Erythroblast (primary cell): ENCODE measurements around the gene FLT4.

Experiments used
- DNase-seq, 2 experiments: peaks; one replicate each; lab custom pipeline; 2025; lab: John Stamatoyannopoulos, UW
- GATA1 ChIP-seq: IDR thresholded peaks from 2 replicates; pipeline ENCODE4 v1.6.1; 2011; ENCODE audit warnings: low read depth, mild to moderate bottlenecking, control low read depth, low read length, moderate library complexity
- POLR2A ChIP-seq: IDR thresholded peaks from 2 replicates; pipeline ENCODE4 v1.6.1; 2011; ENCODE audit warnings: mild to moderate bottlenecking, low read length

Gene FLT4

GRCh38 chr5:180631549-180632383 is 17.6 kb downstream of the FLT4 start:
- DNase-seq, result no peak
- no peak for TF ChIP-seq GATA1
- TF ChIP-seq POLR2A, result no peak

DNA sequence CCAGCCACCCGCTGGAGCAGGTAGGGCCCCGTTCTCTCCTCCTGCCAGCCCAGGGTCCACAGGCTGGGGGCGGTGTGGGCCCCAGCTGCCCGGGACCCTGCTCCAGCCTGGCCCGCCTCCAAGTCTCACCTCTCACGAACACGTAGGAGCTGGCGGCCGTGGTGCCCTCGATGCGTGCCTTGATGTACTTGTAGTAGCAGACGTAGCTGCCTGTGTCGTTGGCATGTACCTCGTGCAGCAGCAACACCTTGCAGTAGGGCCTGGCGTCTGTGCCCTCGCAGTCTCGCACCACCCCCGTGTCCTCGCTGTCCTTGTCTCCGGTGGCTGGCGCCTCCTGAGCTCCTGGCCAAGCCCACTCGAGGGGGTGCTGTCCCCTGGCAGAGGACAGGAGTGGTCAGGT is 19.0 kb downstream of the FLT4 start:
- TF ChIP-seq POLR2A (no peak), GATA1 (no peak)

GRCh38 chr5:180629831-180630382 is 19.5 kb downstream of the FLT4 start:
- TF ChIP-seq GATA1 (no peak), POLR2A (no peak)

More for the DNA sequence above, 19.0 kb downstream of the FLT4 start:
- no peak for DNase-seq

DNA sequence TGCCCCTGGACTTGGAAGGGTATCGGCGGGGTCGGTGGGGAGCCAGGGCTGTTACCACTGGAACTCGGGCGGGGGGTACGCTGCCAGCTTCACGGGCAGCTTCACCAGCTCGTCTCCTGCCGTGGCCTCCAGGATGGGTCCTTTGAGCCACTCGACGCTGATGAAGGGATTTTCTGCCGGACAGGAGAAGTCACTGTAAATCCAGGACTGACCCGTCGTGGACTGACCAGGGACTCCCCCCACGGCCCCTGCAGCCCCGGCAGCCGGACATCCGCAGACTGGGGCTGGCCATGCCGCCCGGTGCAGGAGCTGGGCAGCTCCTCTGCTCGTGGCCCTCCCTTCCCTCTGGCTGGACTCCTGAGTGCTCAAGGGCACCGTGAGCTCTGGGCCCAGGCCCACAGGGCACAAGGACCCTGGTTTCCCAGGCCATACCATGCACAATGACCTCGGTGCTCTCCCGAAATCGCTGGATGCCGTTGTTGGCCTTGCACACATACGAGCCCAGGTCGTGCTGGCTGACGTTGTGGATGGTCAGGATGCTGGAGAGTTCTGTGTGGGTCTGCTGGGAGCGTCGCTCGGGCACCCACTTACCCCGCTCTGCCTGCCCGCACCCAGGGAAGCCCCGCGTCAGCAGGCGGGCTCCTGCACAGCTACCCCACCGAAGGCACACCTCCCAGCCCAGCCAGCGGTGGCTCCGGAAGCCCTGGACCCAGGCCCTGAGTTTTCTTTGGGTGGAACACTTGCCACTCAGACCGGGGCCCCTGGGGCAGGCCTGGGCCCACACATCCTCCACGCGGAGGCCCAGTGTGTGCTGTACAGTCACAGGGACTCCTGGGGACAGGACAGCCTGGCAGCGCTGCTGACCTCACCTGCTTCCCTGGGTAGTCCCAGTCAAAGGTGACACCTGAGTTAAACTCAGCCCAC is 20.3 kb downstream of the FLT4 start:
- TF ChIP-seq POLR2A (no peak), GATA1 (no peak)
- DNase-seq, result no peak

More at GRCh38 chr5:180629831-180630382, 19.5 kb downstream of the FLT4 start:
- no peak for DNase-seq

DNA sequence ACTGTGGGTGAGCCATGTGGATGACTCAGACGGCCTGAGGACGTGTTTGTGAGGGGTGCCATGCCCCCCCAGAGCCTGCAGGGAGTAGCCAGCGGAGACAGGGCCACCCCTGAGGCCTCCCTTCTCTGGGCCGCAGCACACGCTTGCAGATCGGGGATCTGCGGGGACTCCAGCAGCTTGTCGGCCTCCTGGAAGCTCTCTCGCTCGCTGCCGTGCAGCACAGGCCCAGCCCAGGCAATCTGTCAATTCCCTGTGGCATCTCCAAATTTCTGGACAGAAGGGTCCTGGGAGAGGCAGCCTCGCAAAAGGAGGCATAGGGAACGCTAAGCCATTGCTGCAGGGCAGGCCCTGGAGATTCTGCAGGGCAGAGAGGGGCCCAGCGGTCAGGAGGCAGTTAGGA is 21.2 kb downstream of the FLT4 start:
- DNase-seq, result no peak
- no peak for TF ChIP-seq POLR2A
- TF ChIP-seq GATA1, result no peak

DNA sequence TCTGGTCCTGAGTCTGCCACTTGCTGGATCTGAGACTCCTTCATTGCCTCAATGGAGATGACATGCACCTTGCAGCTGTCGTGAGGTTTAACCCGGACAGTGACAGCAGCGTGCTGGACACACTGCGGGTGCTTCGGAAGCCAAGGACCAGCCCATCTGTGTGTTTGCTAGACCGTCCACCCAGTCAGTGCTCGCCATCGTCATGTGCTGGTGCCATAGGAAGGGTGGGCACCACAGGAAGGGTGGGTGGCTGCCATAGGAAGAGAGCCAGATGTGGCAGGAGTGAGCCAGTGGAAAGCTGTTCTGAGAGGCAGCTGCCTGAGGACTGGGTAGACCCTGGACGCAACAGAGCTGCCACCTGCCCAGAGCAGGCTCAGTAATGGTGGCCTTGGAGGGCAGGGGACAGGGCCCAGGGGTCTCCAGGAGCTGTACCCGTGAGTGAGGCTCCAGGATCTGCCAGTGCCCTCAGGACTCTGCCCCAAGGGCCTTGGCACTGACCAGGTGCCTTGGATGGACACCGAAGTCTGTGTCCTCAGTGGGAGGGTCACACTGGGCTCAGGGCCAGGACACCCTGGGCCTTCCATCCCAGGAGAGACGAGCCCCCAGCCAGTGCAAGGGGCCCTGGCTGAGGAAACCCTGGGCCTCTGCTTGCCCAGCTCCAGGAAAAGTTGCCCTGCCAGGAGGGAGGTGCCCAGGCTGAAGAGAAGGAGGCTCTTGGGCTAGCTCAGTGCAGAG is 21.8 kb downstream of the FLT4 start:
- TF ChIP-seq POLR2A, result no peak
- TF ChIP-seq GATA1, result no peak
- DNase-seq, result no peak

GRCh38 chr5:180626661-180627385 is 22.6 kb downstream of the FLT4 start:
- no peak for DNase-seq
- TF ChIP-seq POLR2A (no peak), GATA1 (no peak)

- no peak for TF ChIP-seq GATA1
- TF ChIP-seq POLR2A, result no peak
These were observed 23.4 kb downstream of the FLT4 start for GRCh38 chr5:180625791-180626660.

DNA sequence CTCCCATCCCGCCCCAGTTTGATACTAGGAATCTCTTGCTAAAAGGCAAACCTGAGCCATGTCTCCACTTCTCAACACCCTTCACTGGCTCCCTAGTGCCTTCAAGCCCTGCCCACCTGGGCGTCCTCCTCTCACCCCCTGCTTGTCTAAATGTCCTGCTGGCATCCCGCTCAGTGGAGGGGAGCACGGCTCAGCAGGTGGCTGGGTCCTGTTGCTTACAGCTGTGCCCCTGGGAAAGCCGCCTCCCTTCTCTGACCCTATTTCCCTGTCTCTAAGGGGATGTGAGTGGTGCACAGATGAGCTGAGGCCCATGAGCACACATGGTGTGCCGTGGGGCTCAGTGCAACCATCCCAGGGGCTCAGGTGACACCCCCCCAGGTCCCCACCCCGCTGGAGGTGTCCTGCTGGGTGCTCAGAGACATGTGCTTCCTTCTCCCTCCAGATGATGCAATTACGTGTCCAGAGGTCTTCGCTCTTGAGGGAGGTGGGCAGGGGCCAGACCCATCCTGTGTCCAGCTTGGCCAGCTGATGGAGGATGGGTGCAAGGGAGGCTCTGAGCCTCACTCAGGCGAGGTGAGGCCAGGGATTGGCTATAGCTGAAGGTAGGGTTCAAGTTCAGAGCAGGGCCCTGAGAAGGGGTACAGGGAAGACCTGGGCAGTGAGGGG is 24.1 kb downstream of the FLT4 start:
- no peak for DNase-seq
- TF ChIP-seq GATA1 (no peak), POLR2A (no peak)

More at GRCh38 chr5:180625791-180626660, 23.4 kb downstream of the FLT4 start:
- DNase-seq, result no peak

DNA sequence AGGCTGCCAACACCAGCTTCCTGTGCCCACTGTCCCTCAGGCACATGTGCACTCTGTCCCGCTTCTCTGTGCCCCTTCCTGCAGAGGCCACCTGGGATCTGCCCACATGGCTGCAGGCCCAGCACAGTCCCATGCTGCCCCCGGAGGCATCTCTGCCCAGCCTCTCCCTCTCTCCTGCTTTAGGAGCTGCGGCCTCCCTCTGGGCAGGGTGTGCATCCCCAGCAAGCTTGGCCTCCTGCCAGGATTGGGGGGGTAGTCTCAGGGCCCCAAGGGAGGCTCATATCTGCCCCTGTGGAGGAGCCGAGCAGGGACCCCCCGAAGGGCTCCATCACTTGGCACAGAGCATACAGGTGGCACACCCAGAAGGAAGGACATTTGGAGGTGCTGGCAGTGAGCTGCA is 24.8 kb downstream of the FLT4 start:
- TF ChIP-seq GATA1 (no peak), POLR2A (no peak)
- DNase-seq, result no peak

- TF ChIP-seq GATA1 (no peak), POLR2A (no peak)
- DNase-seq, result no peak
These were observed 25.6 kb downstream of the FLT4 start for GRCh38 chr5:180623844-180624243.

DNA sequence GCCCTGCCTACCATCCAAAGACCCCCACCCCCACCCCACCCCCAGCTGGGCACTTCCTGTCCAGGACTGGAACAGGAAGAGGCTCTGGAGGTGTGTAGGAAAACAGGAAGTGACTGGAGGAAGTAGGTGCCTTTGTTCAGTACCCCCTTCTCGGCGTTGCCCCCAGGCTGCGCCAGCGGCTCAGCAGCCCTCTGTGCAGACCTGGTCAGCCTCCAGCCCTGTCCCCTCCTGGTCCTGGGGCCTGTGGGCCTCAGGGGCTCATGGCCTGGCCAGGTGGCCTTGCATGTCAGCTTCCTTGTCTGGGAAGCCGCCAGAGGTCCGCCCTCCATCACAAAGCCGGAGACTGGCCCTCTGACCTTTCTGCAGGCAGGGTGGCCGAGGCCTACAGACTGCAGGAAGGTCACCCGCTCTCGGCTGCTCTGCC is 26.0 kb downstream of the FLT4 start:
- TF ChIP-seq POLR2A (no peak), GATA1 (no peak)
- DNase-seq, result no peak
